Breast epithelium (tissue), 4 donors: Measurements from ENCODE around the gene HSF4. TPM values are rescaled to one million over a fixed set of nuclear protein-coding genes. Genes with fewer than 3 reads are reported as not detected.

ENCODE experiments used
- DNase-seq, 2 donors: peaks; one replicate each; pipeline ENCODE4 v3.0.0-alpha.2; 2019; ENCODE audit warnings: low spot score in 2 of 2
- H3K27ac ChIP-seq, 2 donors: fragments of 200-600 bp; sonication (generic) in 1 of 2; one replicate each; pipeline ENCODE4 v1.5.1; 2016 to 2019; ENCODE audit warnings: mild to moderate bottlenecking in 1 of 2
- H3K27me3 ChIP-seq, 2 donors: fragments of 200-600 bp; sonication (generic) in 1 of 2; one replicate each; pipeline versions ENCODE4 v1.5.1 to v1.6.0; 2017 to 2019; ENCODE audit warnings: control low read depth in 1 of 2, mild to moderate bottlenecking in 1 of 2
- H3K36me3 ChIP-seq: fragments of 200-600 bp; one replicate; pipeline ENCODE4 v1.5.1; 2019
- H3K4me1 ChIP-seq, 2 donors: fragments of 200-600 bp; sonication (generic); one replicate each; pipeline ENCODE4 v1.5.1; 2016 to 2019; ENCODE audit warnings: control low read depth in 1 of 2
- H3K4me3 ChIP-seq, 3 donors: fragments of 200-600 bp; sonication (generic); 1 replicate in 2 of 3; 2 replicates in 1 of 3; pipeline ENCODE4 v1.5.1; 2016 to 2019; ENCODE audit warnings: mild to moderate bottlenecking in 3 of 3, moderate library complexity in 2 of 3
- H3K9me3 ChIP-seq, 2 donors: fragments of 200-600 bp; sonication (generic) in 1 of 2; one replicate each; pipeline ENCODE4 v1.5.1; 2016 to 2019; ENCODE audit warnings: control low read depth in 1 of 2
- CTCF ChIP-seq, 3 donors: fragments of 450-650 bp; IDR thresholded peaks; one replicate each; pipeline ENCODE4 v1.5.1; 2016 to 2017; ENCODE audit warnings: antibody characterized with exemption in 3 of 3, mild to moderate bottlenecking in 3 of 3, moderate library complexity in 3 of 3
- POLR2A ChIP-seq: fragments of 450-650 bp; IDR thresholded peaks from one replicate; pipeline ENCODE4 v1.6.1; 2016; ENCODE audit warnings: antibody characterized with exemption, mild to moderate bottlenecking, moderate library complexity
- POLR2AphosphoS5 ChIP-seq, 3 donors: sonication (generic); formaldehyde crosslinking; IDR thresholded peaks; one replicate each; pipeline ENCODE4 v1.6.1; 2017; ENCODE audit warnings: antibody characterized with exemption in 3 of 3
- intact Hi-C: fragments of 100-400 bp; cut with DNase I; formaldehyde crosslinking; loops from one replicate; pipeline ENCODE4 v1.15.1; 2023; ENCODE audit warnings: low total_unique reads
- total RNA-seq, 3 donors: library from RNA; depleted of rRNA; stranded (reverse); fragments of >200 nt; gene quantifications; one replicate each; pipeline ENCODE4 v1.1.0, GENCODE V29; 2016

Gene HSF4
- total RNA-seq, 3 donors from 2014 or later, result 46.9 to 113 (median 62.5) TPM

GRCh38 chr16:67155295-67156142, 9.0 kb upstream of the HSF4 start:
- peak in 1 of 2 donors; percentile 67 for DNase-seq
- Histone ChIP-seq H3K36me3 (no peaks in the 10 kb centered on the region), H3K4me1 (peaks cover 0 to 4% of the 10 kb centered on the region in 2 donors), H3K9me3 (no peaks in the 10 kb centered on the region), H3K27ac (no peak overlapping the region), H3K4me3 (peak overlapping the region in 2 of 3 donors; percentile 15 to 57), H3K27me3 (no peaks in the 10 kb centered on the region)
- intact Hi-C loops, result no loop called here
- TF ChIP-seq POLR2A, result no peak
- peak in 2 of 3 donors; percentile 13 to 30 for TF ChIP-seq POLR2AphosphoS5 (IDR thresholded peaks at IDR 0.05)
- TF ChIP-seq CTCF (IDR thresholded peaks at IDR 0.05), result peak; percentile 63 to 99 (median 90)

- H3K9me3 ChIP-seq, result no peaks in the 10 kb centered on the region
- H3K36me3 ChIP-seq, result no peaks in the 10 kb centered on the region
- TF ChIP-seq POLR2AphosphoS5 (IDR thresholded peaks at IDR 0.05) (no peak), POLR2A (no peak), CTCF (IDR thresholded peaks at IDR 0.05) (no peak)
- no peak overlapping the region for H3K4me3 ChIP-seq
- intact Hi-C loops, result no loop called here
- no peak overlapping the region for H3K27ac ChIP-seq
- DNase-seq, result no peak
- H3K4me1 ChIP-seq, result peaks cover 0 to 5% of the 10 kb centered on the region in 2 donors
- no peaks in the 10 kb centered on the region for H3K27me3 ChIP-seq
These were observed 8.3 kb upstream of the HSF4 start for GRCh38 chr16:67156143-67156844.

- intact Hi-C loops, result no loop called here
- no peak for DNase-seq
- TF ChIP-seq POLR2AphosphoS5 (IDR thresholded peaks at IDR 0.05), result no peak
- TF ChIP-seq CTCF (IDR thresholded peaks at IDR 0.05), result no peak
- no peak for TF ChIP-seq POLR2A
These were observed 7.3 kb upstream of the HSF4 start for GRCh38 chr16:67157106-67157748.

GRCh38 chr16:67157892-67158635, 6.5 kb upstream of the HSF4 start:
- no peaks in the 10 kb centered on the region for H3K36me3 ChIP-seq
- H3K4me1 ChIP-seq, result peaks cover 0 to 10% of the 10 kb centered on the region in 2 donors
- no peak for TF ChIP-seq POLR2AphosphoS5 (IDR thresholded peaks at IDR 0.05)
- H3K27ac ChIP-seq, result peak overlapping the region in 1 of 2 donors; percentile 43
- H3K27me3 ChIP-seq, result no peaks in the 10 kb centered on the region
- DNase-seq, result no peak
- H3K9me3 ChIP-seq, result no peaks in the 10 kb centered on the region
- no peak overlapping the region for H3K4me3 ChIP-seq
- intact Hi-C loops, result no loop called here

More at GRCh38 chr16:67157106-67157748, 7.3 kb upstream of the HSF4 start:
- Histone ChIP-seq H3K4me3 (no peak overlapping the region), H3K27ac (no peak overlapping the region), H3K27me3 (no peaks in the 10 kb centered on the region), H3K36me3 (no peaks in the 10 kb centered on the region), H3K4me1 (peaks cover 0 to 10% of the 10 kb centered on the region in 2 donors), H3K9me3 (no peaks in the 10 kb centered on the region)
